Effector CD4-positive, alpha-beta T cell (primary cell): ENCODE measurements around the gene RNASET2.
"Not testable (repeated sequence)": the region's sequence is repeated elsewhere in the genome, so short reads cannot be mapped to it uniquely, and the experiment has no call there.

Experiments used
- DNase-seq: peaks from one replicate; pipeline ENCODE4 v3.0.0-alpha.2; 2020

Gene RNASET2

GRCh38 chr6:166900956-166901607 lies 55.3 kb downstream of the RNASET2 start:
- no peak for DNase-seq

GRCh38 chr6:166900130-166900708 lies 56.1 kb downstream of the RNASET2 start:
- DNase-seq: no peak

- no peak for DNase-seq
Observed at GRCh38 chr6:166898910-166899309, 57.4 kb downstream of the RNASET2 start.

GRCh38 chr6:166894614-166895013 lies 61.7 kb downstream of the RNASET2 start:
- DNase-seq: not testable (repeated sequence)

- DNase-seq: not testable (repeated sequence)
Observed at GRCh38 chr6:166892472-166892871, 63.9 kb downstream of the RNASET2 start.

GRCh38 chr6:166886773-166887172 lies 69.6 kb downstream of the RNASET2 start:
- DNase-seq: not testable (repeated sequence)

- DNase-seq: not testable (repeated sequence)
Observed at GRCh38 chr6:166884958-166885357, 71.4 kb downstream of the RNASET2 start.

- DNase-seq: no peak
Observed at GRCh38 chr6:166879594-166879993, 76.8 kb downstream of the RNASET2 start.
